ENCODE measurements around the gene HLA-C.
"Not testable (repeated sequence)": the region's sequence is repeated elsewhere in the genome, so short reads cannot be mapped to it uniquely, and the experiment has no call there.

DNA sequence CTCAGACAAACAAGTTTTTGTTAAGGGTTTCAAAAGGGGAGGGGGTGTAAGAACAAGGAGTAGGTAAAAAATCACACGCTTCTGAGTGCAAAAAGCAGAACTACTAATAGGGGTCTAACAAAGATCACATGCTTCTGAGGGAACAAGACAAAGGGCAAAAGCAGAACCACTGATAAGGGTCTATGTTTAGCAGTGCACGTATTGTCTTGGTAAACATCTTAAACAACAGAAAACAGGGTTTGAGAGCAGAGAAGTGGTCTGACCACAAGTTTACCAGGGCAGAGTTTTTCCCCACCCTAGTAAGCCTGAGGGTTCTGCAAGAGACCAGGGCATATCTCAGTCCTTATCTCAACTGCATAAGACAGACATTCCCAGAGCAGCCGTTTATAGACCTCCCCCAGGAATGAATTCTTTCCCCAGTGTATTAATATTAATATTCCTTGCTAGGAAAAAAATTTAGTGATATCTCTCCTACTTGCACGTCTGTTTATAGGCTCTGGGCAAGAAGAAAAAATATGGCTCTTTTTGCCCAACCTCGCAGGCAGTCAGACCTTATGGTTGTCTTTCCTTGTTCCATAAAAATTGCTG, 8.5 kb downstream of the HLA-C start:
- TF ChIP-seq, protein P1, sequence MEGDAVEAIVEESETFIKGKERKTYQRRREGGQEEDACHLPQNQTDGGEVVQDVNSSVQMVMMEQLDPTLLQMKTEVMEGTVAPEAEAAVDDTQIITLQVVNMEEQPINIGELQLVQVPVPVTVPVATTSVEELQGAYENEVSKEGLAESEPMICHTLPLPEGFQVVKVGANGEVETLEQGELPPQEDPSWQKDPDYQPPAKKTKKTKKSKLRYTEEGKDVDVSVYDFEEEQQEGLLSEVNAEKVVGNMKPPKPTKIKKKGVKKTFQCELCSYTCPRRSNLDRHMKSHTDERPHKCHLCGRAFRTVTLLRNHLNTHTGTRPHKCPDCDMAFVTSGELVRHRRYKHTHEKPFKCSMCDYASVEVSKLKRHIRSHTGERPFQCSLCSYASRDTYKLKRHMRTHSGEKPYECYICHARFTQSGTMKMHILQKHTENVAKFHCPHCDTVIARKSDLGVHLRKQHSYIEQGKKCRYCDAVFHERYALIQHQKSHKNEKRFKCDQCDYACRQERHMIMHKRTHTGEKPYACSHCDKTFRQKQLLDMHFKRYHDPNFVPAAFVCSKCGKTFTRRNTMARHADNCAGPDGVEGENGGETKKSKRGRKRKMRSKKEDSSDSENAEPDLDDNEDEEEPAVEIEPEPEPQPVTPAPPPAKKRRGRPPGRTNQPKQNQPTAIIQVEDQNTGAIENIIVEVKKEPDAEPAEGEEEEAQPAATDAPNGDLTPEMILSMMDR (IDR thresholded peaks at IDR 0.05) = not testable (repeated sequence)
- not testable (repeated sequence) for TF ChIP-seq POLR2A, EP300, POLR2AphosphoS5 (IDR thresholded peaks at IDR 0.05)
